NCI-H774 (cell line): ENCODE data around the gene RAB24.
A peak's percentile ranks its signal among the peaks of the same experiment; 100 is the strongest.

Source experiments
- DNase-seq: peaks from one replicate; lab custom pipeline; 2025; lab: John Stamatoyannopoulos, UW

The RAB24 gene

DNA sequence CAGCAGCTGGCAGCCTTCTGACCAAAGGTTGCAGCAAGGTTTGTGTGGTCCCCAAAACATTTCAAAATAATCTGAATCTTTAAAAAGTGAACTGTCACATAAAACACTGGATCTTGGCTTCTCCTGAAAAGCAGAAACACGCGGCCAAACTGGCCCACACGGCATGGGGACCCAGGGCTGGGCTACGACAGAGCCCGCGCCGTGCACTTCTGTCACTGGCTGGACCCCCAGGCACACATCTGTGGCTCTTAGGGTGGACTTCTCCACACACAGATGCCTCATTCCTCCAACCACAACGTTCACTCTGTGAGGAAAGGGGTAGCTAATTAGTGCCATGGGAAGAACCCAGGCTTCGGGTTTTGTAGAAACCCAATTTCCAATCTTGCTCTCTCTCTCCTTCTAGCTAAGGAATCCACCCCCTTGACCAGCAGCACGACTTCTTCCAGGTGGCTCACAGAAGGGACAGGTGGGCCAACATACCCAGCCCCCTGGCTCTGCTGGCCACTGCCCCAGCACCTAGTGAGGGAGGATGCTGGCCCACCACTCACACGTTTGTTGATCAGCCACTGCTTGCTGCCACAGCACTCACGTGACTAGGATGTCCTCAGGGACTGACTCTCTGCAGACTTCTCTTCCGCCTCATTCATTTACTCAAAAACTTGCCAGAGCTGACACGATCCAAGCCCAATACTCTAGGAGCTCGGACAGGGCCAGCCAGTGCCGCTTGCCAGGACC lies 30.1 kb upstream of the RAB24 start:
- no peak for DNase-seq

DNA sequence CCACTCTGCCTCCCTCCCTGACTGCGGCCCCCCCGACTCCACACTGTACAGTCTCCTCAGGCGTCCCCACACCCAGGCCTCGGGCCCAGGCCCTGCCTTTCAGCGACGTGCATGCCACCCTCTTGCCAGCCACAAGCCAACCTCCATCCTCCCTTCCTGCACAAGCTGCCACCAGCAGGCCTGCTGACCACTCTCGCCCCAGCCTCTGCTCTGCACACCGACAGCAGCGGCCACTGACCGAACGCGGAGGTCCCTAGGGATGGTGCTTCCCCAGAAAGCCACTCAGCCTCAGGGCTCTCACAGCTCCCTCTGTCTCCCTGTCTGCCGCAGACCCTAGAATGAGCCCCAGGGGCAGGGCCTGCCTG lies 29.4 kb upstream of the RAB24 start:
- no peak for DNase-seq

DNA sequence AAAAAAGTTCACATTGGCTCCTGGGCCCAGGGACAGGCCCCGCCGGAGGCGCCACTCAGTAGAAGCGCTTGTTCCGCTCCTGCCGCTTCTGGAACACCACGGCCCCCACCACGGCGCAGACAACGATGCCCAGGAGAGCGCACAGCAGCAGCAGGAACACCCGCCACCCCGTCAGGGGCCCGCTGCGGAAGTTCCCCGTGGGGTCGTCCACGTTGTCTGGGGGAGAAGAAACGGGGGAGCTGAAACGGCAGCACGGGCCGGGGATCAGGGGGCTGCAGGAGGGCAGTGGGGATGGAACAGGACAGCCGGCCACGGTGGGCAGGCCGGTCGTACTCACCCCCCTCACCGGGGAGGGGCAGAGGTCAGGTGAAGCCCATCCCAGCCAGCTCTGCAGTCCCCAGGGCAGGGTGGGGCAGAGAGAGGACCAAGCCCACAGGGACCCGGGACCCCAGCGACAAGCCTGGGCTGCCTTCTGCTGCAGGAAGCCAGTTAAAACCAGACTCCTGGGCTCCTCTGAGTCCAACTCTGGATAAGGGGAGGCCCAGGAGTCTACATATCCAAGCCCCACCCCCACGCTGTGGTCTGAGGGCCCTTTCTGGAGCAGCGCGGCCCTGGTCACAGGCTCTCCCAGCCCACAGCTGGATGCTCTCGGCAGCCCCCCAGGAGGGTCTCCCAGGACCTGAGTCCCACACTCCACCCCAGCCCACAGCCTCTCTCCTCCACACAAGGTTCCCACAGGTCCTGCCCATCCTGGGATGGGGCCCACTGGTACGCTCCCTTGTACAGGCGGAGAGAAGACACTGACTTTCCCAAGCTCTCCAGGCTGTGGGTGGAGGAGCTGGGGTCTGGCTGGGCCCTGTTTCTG lies 28.7 kb upstream of the RAB24 start:
- DNase-seq = no peak

DNA sequence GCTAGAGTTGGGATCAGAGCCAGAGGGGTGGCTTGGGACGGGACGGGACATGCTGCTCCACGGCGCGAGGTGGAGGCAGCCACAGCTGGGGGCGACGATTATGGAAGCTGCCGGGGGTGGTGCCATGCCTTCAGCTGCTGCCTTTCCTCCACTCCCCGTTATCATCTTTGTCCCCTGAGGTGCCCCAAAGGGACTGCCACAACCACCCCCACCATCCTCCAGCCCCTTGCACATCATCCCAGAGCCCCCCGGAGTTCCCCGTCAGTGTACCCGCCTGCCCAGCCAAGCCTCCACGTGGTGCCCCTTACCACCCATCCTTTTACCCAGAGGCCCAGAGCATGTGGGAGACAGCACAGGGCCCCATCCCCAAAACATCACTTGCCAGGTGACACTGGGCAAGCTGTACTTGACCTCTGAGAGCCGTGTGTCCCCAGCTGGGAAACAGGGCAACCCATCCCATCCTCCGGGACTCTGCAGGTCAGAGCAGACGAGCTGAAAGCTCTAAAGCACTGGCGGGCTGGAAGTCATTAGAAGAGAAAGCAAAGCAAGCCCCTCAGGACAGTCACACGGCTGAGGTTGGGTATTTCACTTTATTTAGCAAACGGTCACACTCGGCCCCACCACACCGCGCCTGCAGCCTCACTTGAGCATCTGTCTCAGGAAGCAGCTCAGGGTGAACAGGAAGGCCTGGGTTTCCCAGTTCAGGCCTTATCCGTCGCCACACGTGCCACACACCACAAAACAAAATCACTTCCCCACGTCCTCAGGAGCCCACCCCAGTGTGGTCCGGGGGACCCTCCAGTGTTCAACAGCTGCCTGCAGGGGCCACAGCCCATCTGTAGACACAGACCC lies 27.7 kb upstream of the RAB24 start:
- DNase-seq = no peak

DNA sequence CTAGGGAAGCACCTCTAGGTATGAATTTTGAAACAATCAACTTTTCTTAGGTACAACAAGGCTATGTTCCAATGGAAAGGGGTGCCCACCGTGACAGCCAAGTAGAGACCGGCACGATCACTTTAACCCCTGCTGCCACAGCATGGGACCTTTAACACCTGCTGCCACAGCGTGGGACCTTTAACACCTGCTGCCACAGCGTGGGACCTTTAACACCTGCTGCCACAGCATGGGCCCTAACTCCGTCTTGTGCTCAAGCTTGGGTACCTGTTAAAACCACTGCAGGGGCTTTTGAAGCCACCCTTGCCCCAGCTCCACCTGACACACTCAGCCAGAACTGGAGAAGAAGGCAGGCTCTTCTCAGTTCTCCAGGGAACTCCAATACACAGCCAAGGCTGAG lies 26.4 kb upstream of the RAB24 start:
- no peak for DNase-seq

DNA sequence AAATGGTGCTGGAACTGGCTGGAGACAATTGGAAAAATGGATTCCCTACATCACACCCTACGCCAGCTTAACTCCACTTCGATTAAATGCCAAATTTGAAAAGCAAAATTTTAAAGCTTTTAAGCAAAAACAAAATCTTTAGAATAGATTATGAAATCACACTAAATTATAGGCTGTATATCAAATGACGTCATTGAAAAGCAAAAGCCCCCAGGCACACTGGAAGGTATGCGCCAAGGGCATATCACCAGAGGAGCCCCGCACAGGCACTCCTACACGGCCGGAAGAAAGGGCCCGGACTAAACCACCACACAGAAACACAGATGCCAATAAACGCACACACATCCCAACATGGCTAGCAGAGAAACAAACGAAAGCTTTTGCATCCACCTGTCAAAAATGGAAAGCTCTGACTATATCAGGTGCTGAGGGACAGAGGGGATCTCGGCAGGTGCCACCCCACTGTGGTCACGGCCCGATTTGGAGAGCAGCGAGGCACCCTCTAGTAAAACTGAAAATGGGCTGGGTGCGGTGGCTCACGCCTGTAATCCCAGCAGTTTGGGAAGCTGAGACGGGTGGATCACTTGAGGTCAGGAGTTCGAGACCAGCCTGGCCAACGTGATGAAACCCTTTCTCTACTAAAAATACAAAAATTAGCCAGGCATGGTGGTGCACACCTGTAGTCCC lies 25.2 kb upstream of the RAB24 start:
- no peak for DNase-seq

DNA sequence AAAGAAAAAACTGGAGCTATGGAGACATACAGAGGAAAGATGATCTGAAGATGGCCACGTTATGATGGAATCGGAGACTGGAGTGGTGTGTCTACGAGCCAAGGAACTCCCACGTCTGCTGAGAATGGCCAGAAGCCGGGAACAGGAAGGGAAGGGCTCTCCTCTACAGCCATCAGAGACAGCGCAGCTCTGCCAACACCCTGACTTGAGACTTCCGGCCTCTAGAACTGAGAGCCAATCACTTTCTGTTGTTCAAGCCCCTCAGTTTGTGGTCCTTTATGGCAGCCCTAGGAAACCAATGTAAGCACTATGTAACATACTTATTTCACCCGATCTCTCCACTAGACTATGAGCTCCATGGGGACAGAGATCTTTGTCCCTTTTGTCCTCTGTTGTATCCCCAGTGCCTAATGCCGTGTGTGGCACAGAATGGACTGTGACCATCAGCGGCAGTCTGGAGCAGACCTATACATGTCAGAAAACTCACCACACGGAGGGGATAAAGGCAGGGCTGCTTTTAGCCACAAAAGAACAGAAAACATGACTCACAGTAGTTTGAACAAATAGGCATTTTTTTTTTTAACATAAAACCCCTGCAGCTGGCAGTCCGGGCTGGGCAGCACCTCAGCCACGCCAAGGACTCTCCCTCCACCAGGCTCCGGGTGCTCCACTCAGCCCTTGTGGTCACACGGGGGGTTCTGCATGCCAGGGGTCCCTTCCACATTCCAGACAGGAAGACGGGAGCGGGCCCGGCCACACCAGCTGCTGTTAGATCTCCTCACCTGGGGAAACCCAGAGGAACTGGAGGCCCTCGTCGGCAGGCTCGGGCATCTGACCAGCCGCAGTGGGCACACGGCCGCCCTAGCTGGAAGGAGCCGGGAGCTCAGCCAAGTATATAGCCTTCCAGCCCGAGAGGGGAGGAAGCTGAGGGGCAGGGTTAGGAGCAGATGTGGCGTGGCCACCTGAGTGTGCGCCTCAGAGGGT lies 24.3 kb upstream of the RAB24 start:
- no peak for DNase-seq

DNA sequence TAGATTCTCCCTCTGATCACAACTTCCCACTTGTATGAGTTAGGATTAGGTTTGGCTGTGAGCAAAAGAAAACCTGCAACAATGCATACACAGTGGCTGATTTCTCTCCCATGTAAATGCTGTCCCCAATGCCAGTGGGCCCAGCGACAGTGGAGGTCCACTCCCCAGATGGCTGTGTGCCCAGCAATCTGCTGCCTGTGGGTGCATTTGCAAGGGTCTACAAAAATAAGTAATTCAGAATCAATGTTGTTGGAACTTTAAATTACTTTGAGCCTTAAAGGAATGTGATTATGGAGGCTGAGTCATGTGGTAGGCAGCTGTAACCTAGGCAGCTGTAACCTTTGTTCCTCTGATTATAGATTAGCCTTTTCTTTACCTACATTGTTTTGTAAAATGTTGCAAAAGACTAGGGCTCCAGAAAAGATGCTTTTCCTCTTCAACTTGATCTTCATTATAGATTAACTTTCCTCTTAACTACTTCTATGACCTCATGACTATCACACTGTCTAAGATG lies 22.4 kb upstream of the RAB24 start:
- DNase-seq = no peak

DNA sequence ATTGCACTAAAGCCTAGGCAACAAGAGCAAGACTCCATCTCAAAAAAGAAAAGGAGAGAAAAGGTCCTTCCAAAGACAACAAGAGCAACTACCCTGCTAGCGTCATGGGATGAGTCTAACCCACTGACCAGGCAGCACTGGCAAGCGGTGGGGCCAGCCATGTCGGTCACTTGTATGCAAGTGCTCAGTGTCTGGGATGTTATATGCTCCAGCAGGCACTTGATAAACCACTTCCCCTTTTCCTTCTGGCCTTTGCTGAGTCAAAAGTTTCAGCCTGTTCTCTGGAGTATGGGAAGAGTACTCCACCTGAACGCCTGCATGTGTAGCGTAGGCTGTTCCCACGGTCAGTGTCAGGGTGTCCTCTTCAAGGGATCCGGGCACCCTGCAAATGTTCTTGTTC lies 17.4 kb upstream of the RAB24 start:
- DNase-seq = no peak

DNA sequence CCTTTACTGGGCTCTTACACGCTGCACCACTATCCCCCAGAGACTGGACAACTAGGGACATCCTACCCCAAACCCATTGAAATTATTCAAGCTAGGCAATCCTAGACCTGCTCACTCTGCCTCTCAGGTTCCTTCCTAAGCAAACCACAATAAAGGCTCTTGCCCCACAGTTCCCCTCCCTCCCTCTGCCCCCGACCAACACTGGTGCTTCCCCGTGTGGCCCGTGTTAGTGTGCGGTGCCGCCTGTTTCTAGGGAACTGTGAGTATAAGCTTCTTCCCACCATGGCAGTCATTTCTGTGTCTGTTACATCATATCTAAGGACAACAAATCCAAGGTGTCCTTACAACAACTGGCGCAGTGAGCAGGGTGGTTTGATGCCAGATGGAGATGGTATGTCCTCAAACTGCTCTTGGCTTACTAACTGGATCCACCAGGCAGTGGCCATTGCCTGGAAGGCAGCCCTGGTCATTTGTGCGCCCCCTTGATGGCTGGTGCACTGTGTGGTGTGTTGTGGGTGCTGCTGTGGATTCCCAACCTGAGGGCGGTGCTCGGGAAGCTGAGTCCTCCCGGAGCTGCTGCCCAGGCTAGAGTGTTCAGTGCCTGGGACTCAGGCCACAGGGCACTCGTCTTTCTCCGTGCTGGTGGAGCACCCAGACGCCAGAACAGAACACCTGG lies 16.5 kb upstream of the RAB24 start:
- no peak for DNase-seq

DNA sequence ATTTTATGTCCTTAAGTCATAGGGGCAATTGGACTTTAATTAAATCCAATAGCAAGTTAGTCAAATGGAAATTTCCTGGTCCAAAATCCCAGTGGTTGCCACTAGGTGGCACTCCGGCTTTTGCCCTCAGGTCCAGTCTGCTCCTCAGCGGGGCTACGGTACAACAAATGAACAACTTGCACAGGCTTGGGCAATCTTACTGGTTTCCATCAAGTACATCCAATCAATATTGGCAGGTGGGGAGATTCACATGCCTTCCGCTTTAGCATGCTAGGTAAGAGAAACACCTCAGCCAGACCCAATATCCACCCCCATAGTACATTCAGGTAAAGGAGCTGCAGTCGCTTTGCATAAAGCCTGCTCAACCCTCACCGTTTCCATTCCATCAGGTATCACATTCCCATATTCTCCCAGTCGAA lies 14.4 kb upstream of the RAB24 start:
- DNase-seq = peak; percentile 35

DNA sequence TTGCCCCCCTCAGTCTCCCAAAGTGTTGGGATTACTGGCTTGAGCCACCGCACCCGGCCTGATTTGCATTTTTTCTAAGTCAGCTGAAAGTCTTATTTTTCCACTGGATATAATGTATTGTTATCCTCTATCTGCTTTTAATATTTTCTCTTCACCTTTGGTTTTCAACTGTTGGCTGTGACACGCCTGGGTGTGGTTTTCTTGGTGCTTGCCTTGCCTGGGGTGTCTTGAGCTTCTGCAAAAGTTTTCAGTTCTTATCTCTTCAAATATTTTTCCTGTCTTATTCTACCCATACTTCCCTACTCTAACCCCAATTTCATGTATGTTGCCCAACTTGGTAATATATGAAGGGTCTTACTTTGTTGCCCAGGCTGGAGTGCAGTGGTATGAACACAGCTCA lies 12.5 kb upstream of the RAB24 start:
- no peak for DNase-seq

DNA sequence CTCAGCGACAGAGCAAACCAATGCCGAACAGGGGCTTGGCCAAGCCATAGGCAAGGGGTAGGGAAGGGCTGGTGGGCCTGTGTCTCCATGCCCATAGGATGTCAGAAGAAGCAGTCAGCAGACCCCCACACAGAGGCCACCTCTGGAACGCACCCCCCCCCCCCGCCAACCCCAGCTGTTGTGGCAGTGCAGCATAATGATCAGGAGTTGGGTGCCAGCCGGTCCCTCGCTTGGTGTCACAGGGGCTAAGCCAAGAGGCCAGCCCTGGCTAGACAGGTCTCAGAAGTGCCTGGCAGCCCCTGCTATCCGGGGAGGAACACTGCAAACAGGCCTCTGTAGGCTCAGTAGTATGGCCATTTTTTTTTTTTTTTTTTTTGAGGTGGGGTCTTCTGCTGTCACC lies 11.9 kb upstream of the RAB24 start:
- DNase-seq = no peak

DNA sequence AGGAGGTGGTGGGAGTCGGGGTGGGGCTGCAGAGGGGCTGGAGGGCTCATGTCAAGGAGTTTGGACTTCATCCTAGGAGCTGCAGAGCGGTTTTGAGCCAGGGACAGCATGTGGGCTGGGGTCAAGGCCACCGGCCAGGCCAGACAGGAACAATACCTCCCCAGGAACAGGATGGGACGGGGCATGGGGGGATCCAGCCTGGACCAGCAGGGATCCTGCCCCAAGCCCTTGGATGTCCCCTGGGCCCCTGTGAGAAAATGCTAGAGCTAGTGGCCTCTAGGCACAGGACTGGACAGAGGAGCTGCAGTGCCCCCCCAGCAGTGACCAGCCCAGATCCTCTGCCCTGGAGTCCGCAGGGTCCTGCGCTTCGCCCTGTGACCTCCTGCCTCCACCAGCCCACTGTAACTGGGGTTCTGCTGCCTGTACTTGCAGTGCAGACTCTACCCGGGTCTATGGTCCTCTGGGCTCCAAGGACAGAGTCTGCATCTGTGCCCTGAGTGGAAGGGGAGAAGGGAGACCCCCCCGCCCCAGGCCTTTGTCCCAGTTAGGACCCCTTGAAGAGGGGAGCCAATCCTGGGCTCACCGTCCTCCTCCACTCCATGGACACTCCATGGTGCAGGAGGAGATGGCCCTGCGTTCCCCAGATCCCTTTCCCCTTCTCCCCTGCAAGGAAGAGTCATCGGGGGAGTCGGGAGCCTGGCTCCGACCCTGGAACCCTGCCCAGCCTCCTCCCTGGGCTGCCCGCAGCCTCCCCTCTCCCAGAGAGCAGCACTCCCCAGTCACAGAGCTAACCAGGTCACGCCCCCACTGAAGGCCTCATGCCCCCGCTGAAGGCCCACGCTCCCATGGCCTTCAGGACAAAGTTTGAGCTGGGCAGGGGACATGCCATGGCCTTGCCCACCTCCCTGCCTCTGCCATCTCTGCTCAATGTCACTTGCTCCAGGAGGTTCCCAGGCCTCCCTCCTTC lies 11.1 kb upstream of the RAB24 start:
- no peak for DNase-seq

DNA sequence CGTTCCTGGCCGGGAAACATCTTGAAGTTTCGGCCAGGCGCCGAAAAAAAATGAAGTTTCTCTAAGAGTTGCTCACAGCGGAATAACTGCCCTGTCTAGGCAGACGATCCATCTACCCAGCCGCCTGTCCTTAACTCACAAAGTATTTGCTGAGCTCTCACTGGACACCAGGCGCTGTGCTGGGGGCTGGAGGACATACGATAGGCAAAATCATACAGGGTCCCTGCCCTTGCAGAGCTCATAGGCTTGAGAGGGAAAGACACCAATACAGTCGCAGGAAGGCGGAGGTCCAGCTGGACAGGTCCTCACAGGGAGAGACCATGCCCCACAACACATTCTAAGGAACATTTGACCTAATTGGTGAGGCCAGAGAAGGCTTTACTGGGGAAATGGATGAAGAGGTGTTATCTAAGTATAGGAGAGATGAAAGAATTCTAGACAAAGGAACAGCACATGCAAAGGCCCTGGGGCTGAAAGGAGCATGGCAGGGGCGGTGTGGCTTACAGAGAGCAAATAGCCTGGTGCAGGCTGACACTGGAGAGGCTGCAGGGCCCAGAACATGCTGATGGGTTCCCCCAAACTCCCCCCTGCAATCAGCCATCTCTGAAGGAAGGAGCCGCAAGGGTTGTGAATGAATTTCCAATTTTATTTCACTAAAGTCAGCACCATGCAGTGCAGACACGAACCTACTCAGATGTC lies 10.2 kb upstream of the RAB24 start:
- no peak for DNase-seq

DNA sequence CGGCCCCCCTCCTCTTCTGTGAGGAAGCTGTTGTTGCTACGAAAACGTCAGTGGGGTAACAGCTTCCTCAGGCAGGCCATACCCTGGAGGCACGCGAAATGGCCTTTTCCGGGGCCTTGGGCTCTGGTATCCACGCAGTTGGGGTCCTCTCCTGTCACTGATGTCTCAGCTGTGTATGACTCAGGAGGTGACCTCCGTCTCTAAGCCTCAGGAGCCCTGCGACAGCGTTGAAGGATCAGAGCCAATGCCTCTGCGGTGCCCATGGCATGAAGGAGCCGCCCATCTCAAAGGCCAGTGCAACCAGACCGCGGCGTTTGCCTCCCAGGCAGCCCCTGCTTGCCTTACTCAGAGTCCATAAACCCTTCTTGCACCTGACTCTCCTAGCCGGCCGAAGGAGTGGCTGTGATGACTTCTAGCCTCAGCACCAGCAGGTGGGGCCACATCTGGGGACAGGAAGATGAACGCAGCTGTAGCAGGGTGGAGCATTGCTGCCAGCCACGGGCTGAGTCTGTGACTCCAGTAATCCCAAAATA lies 9.2 kb upstream of the RAB24 start:
- no peak for DNase-seq

DNA sequence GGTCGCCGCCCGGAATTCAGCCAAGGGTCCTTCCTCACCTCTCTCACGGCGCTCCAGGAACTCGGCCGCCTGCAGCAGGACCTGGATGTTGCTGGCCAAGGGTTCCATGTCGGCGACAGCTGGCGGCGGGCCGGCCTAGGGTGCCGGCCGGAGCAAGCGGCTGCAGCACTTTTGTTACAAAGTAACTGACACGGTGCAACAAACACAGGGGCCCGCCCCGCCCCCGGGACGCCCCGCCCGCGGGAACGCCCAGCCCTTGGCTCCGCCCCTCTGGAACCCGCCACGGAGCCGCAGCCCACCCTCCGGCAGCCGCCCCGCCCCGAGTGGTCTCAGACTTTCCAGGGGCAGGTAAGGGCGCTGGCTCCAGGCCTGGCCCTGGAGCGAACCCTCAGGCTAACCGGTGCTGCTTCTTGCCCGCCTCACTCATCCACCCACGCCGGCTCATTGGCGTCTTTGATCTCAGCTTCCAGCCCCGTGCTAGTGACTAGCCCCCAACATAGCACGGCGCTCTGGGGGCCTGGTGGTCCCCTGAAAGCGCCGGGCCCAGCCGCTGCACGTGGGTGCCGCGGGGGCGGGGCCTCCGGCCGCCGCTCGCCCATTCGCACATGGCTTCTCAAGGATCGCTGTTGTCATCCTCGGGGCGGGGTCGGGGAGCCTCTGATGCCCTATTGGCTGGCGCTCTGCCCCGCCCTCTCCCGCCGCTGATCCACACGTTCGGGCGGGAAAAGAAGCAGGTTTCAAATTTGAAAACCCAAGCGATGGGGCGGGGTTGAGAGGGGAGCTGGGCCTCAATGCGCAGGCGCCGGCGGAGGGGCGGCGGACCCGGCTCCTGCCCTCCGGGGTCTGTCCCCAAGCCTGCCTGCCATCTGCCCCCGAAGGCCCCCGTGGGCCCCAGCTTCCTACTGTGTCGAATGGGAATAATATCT lies 8.5 kb upstream of the RAB24 start, which contains the start of gene MXD3:
Gene MXD3, minus strand, starts transcription at position 176 of the 926 bp plus-strand sequence. Its CDS starts 68 bp downstream, at position 108.
- DNase-seq = peak; percentile 95
